Prostate gland (tissue), 2 donors: ENCODE data around the gene RTN4R. TPM values are rescaled to one million over a fixed set of nuclear protein-coding genes. Genes with fewer than 3 reads are reported as not detected.

Source experiments
- DNase-seq: peaks from one replicate; pipeline ENCODE4 v3.0.0-alpha.2; 2019; ENCODE audit warnings: low spot score
- H3K27ac ChIP-seq, 2 donors: fragments of 200-600 bp; sonication (generic); 2 replicates each; pipeline ENCODE4 v1.5.1; 2017 to 2019
- H3K27me3 ChIP-seq: fragments of 200-600 bp; sonication (generic); replicated peaks from 2 replicates; pipeline ENCODE4 v1.5.1; 2019; ENCODE audit not compliant: insufficient read depth
- H3K36me3 ChIP-seq, 2 donors: fragments of 200-600 bp; sonication (generic); 1 replicate in 1 of 2; 2 replicates in 1 of 2; pipeline versions ENCODE4 v1.5.1 to v1.8.1; 2017 to 2019
- H3K4me1 ChIP-seq: fragments of 200-600 bp; sonication (generic); replicated peaks from 2 replicates; pipeline ENCODE4 v1.5.1; 2019
- H3K4me3 ChIP-seq, 2 donors: fragments of 200-600 bp; sonication (generic); 2 replicates each; pipeline ENCODE4 v1.5.1; 2017 to 2019
- H3K9me3 ChIP-seq: fragments of 200-600 bp; sonication (generic); 2 replicates; pipeline ENCODE4 v1.5.1; 2017
- POLR2A ChIP-seq: fragments of 450-650 bp; IDR thresholded peaks from one replicate; pipeline ENCODE4 v1.6.1; 2016; ENCODE audit warnings: antibody characterized with exemption, mild to moderate bottlenecking
- POLR2AphosphoS5 ChIP-seq: sonication (generic); formaldehyde crosslinking; IDR thresholded peaks from one replicate; pipeline ENCODE4 v1.6.1; 2017; ENCODE audit warnings: antibody characterized with exemption
- WGBS: methylation state at CpG from one replicate; pipeline ENCODE4 v1.1.5; 2018; 5-methylcytosine and 5-hydroxymethylcytosine counted together
- intact Hi-C: fragments of 100-400 bp; cut with DNase I; formaldehyde crosslinking; loops from one replicate; pipeline ENCODE4 v1.14.2; 2022
- total RNA-seq, 2 donors: library from RNA; depleted of rRNA; stranded (reverse); fragments of >200 nt; gene quantifications; one replicate each; pipeline ENCODE4 v1.1.0, GENCODE V29; 2016
- TF ChIP-seq, protein P1 (sequence below), 4 experiments: fragments of 200-600 bp in 2 of 4; fragments of 450-650 bp in 2 of 4; sonication (generic) in 2 of 4; IDR thresholded peaks; 1 replicate in 3 of 4; 2 replicates in 1 of 4; pipeline ENCODE4 v1.5.1; 2016 to 2019; ENCODE audit warnings: antibody characterized with exemption in 4 of 4, mild to moderate bottlenecking in 2 of 4, moderate library complexity in 2 of 4

RTN4R gene
- total RNA-seq, 2 donors from 2014 or later, result 4.4 to 6.0 TPM

DNA sequence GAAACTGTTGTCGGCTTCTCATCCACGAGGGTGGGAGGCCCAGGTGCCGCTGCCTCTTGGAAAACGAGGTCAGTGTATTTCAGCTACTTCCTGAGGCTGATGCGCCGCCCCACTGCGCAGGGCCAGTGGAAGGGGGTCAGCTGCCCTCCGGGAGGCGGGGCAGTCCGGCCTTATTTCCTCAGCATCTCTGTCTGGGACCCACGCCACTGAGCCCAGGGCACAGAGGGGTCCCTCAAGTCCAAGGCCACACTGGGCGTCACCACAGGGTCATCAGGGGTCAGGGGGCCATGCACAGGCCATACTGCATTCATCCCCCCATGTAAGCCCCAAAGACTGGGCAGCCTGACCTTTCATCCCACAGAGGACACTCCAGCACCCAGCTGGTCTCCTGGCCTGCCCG lies 12.1 kb downstream of the RTN4R start:
- no peak for DNase-seq
- H3K36me3 ChIP-seq, result no peaks in the 10 kb centered on the region
- no peak overlapping the region for H3K27ac ChIP-seq
- H3K9me3 ChIP-seq, result no peaks in the 10 kb centered on the region
- WGBS, result 94% methylated on average over 13 of the region's 13 CpGs
- intact Hi-C loops, result no loop called here
- TF ChIP-seq POLR2A (no peak), POLR2AphosphoS5 (no peak)
- TF ChIP-seq, protein P1, sequence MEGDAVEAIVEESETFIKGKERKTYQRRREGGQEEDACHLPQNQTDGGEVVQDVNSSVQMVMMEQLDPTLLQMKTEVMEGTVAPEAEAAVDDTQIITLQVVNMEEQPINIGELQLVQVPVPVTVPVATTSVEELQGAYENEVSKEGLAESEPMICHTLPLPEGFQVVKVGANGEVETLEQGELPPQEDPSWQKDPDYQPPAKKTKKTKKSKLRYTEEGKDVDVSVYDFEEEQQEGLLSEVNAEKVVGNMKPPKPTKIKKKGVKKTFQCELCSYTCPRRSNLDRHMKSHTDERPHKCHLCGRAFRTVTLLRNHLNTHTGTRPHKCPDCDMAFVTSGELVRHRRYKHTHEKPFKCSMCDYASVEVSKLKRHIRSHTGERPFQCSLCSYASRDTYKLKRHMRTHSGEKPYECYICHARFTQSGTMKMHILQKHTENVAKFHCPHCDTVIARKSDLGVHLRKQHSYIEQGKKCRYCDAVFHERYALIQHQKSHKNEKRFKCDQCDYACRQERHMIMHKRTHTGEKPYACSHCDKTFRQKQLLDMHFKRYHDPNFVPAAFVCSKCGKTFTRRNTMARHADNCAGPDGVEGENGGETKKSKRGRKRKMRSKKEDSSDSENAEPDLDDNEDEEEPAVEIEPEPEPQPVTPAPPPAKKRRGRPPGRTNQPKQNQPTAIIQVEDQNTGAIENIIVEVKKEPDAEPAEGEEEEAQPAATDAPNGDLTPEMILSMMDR (IDR thresholded peaks at IDR 0.05), result no peak
- H3K4me1 ChIP-seq, result no peaks in the 10 kb centered on the region
- H3K4me3 ChIP-seq, result no peak overlapping the region
- no peaks in the 10 kb centered on the region for H3K27me3 ChIP-seq

DNA sequence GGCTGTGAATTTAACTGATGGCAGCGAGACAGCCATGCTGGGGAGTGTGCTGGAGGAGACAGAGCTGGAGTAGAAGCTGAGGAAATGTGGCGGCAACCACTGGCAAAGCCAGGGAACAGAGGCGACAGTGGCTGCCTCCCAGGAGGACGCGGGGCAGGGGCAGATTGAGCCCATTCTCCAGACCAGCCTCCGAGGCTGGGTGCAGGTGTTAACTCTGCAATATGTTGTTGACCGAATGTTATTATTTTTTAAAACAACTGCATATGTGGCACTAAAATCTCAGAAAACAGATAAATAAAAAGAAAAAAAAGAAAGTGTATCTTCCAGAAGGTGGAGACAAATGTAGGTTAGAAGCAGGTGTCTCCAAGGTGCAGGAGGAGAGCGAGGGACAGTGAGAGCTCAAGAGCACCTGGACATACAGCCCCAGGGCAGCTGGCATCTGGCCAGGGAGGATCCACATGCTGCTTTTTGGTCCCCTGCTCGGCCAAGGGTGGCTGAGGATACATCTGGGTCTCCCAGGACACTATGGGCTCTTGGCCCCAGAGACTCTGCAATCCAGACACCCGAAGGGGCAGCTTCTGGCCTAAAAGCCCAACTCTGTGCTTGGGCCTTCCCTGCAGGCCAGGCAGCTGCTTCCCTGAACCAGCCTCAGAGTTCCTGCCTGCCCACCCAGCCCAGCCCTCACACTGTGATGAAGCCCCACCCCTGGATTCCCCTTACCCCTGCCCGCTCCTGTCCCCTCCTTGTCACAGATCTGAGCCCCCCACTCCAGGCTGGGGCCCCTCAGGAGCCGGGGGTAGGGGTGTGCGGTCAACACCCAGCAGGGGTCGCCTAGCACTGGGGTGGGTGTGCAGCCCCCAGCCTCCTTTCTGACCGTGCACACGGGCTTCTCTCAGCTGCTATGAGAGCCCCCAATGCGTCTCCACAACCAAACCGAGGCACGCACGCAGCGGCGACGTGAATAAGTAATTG lies 12.9 kb downstream of the RTN4R start:
- H3K27ac ChIP-seq, result no peak overlapping the region
- H3K4me3 ChIP-seq, result no peak overlapping the region
- H3K9me3 ChIP-seq, result no peaks in the 10 kb centered on the region
- H3K27me3 ChIP-seq, result no peaks in the 10 kb centered on the region
- TF ChIP-seq POLR2A (no peak), POLR2AphosphoS5 (no peak)
- TF ChIP-seq, protein P1 (IDR thresholded peaks at IDR 0.05), result no peak
- DNase-seq, result no peak
- intact Hi-C loops, result no loop called here
- no peaks in the 10 kb centered on the region for H3K36me3 ChIP-seq
- WGBS, result 88% methylated on average over 23 of the region's 23 CpGs
- no peaks in the 10 kb centered on the region for H3K4me1 ChIP-seq

DNA sequence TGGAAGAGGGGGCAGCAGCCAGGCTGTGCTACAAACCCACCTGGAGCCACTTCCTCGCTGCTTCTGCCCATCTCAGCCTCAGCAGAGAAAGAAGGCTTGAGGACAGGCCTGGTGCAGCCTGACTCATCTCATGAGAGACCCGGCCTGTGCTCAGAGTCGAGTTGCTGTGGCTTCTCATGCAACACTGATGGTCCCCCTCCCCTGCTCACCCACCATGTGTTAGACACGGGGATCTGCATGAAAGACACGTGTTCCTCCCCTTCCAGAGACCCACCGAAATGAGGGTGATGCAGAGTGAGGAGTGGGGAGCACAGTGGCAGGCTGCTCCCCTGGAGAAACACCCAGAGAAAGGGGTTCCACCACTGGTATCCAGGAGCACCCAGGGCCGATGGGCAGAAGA lies 15.0 kb downstream of the RTN4R start:
- DNase-seq, result no peak
- Histone ChIP-seq H3K27ac (no peak overlapping the region), H3K9me3 (no peaks in the 10 kb centered on the region), H3K27me3 (no peaks in the 10 kb centered on the region), H3K36me3 (no peaks in the 10 kb centered on the region), H3K4me3 (no peak overlapping the region), H3K4me1 (no peaks in the 10 kb centered on the region)
- WGBS, result 88% methylated on average over 7 of the region's 7 CpGs
- intact Hi-C loops, result no loop called here
- TF ChIP-seq, protein P1 (IDR thresholded peaks at IDR 0.05), result no peak
- TF ChIP-seq POLR2AphosphoS5 (no peak), POLR2A (no peak)

DNA sequence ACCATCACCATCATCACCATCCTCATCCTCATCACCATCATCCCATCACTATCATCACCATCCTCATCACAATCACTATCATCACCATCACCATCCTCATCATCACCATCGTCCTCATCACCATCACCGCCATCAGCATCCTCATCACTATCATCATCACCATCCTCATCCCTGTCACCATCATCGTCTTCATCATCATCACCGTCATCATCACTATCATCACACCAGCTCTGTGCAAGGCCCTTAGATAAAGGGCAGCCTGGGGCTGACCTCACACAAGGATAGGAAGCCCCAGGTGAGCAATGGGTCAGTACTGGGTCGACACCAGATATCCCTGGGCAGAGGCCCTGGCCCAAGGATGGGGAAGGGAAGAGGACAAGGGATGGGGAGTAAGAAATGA lies 16.1 kb downstream of the RTN4R start:
- DNase-seq, result no peak
- Histone ChIP-seq H3K4me1 (no peaks in the 10 kb centered on the region), H3K27me3 (no peaks in the 10 kb centered on the region), H3K27ac (no peak overlapping the region), H3K4me3 (no peak overlapping the region), H3K36me3 (no peaks in the 10 kb centered on the region), H3K9me3 (no peaks in the 10 kb centered on the region)
- TF ChIP-seq POLR2AphosphoS5, result no peak
- no peak for TF ChIP-seq POLR2A
- TF ChIP-seq, protein P1 (IDR thresholded peaks at IDR 0.05), result no peak
- 98% methylated on average over 5 of the region's 5 CpGs for WGBS
- intact Hi-C loops, result no loop called here

DNA sequence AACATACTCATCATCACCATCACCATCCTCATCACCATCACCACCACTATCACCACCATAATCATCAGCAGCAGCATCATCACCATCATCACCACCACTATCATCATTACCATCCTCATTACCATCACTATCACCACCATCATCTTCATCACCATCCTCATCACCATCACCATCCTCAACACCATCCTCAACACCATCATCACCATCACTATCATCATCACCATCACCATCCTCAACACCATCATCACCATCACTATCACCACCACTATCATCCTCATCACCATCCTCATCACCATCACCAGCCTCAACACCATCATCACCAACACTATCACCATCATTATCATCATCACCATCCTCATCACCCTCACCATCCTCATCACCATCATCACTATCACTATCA lies 16.6 kb downstream of the RTN4R start:
- Histone ChIP-seq H3K27ac (no peak overlapping the region), H3K4me3 (no peak overlapping the region), H3K4me1 (no peaks in the 10 kb centered on the region), H3K27me3 (no peaks in the 10 kb centered on the region), H3K36me3 (no peaks in the 10 kb centered on the region), H3K9me3 (no peaks in the 10 kb centered on the region)
- intact Hi-C loops, result no loop called here
- DNase-seq, result no peak
- TF ChIP-seq, protein P1 (IDR thresholded peaks at IDR 0.05), result no peak
